OCI-LY3 (cell line): ENCODE data around the gene TMC5.

ENCODE experiments used
- H2AFZ ChIP-seq: fragments of 200-600, 300-600 bp; shearing (Covaris generic); 2 replicates; pipeline ENCODE4 v1.6.0; 2014; ENCODE audit warnings: antibody characterized with exemption, low read depth, low read length
- H3K27ac ChIP-seq: fragments of 200-600, 300-600 bp; sonication (generic); 2 replicates; pipeline ENCODE4 v1.5.1; 2014; ENCODE audit warnings: mild to moderate bottlenecking, low read length, moderate library complexity, mixed read lengths
- H3K27me3 ChIP-seq: fragments of 200-600, 300-600 bp; sonication (generic); 2 replicates; pipeline ENCODE4 v1.6.1; 2014; ENCODE audit warnings: low read depth, low read length, mixed read lengths
- H3K36me3 ChIP-seq: fragments of 200-600, 300-600 bp; sonication (generic); replicated peaks from 2 replicates; pipeline ENCODE3; 2014; ENCODE audit warnings: low read depth, low read length, mixed read lengths
- H3K4me1 ChIP-seq: fragments of 300-600, 200-600 bp; sonication (generic); 2 replicates; pipeline ENCODE4 v1.6.1; 2014; ENCODE audit warnings: low read length, mixed read lengths
- H3K4me2 ChIP-seq: fragments of 200-600, 300-600 bp; sonication (generic); 2 replicates; pipeline ENCODE4 v1.6.1; 2014; ENCODE audit warnings: low read length, mixed read lengths
- H3K4me3 ChIP-seq: fragments of 300-600, 200-600 bp; sonication (generic); 2 replicates; pipeline ENCODE4 v1.5.1; 2014; ENCODE audit warnings: antibody characterized with exemption, mild to moderate bottlenecking, low read length, moderate library complexity
- H3K79me2 ChIP-seq: fragments of 300-600, 200-600 bp; shearing (Covaris generic); 2 replicates; pipeline ENCODE4 v1.6.1; 2014; ENCODE audit warnings: mild to moderate bottlenecking, low read length, mixed read lengths
- H3K9ac ChIP-seq: fragments of 300-600, 200-600 bp; shearing (Covaris generic); 2 replicates; pipeline ENCODE4 v1.6.0; 2014; ENCODE audit warnings: mild to moderate bottlenecking, low read length, moderate library complexity
- H3K9me3 ChIP-seq: fragments of 200-600, 300-600 bp; shearing (Covaris generic); 2 replicates; pipeline ENCODE4 v1.6.1; 2014; ENCODE audit warnings: low read length, mixed read lengths; ENCODE audit not compliant: insufficient read depth
- H4K20me1 ChIP-seq: fragments of 200-600, 300-600 bp; sonication (generic); 2 replicates; pipeline ENCODE4 v1.6.1; 2016; ENCODE audit warnings: low read length, mixed read lengths; ENCODE audit not compliant: insufficient read depth
- EZH2phosphoT487 ChIP-seq: fragments of 200-600 bp; shearing (Covaris generic); IDR thresholded peaks from 2 replicates; pipeline ENCODE4 v1.6.1; 2018; ENCODE audit warnings: antibody characterized with exemption, mixed run types, low read depth
- TF ChIP-seq, protein P1 (sequence below): fragments of 200-600, 300-600 bp; sonication (generic); IDR thresholded peaks from 2 replicates; pipeline ENCODE4 v1.5.1; 2014; ENCODE audit warnings: antibody characterized with exemption, low read length, low read depth

The TMC5 gene

DNA sequence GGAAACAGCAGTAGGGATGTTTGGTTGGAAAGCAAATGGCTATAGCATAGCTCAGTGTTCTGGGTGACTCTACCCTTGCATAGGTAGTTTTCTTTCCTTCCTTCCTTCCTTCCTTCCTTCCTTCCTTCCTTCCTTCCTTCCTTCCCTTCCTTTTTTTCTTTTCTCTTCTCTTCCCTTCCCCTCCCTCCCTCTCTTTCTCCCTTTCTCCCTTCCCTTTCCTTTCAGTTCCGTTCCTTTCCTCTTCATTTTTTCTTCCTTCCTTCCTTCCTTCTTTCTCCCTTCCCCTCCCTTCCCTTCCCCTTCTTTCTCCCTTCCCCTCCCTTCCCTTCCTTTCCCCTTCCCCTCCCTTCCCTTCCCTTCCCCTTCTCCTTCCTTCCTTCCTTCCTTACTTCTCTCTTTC is 72.9 kb downstream of the TMC5 start:
- no peaks in the 10 kb centered on the region for H3K27me3 ChIP-seq
- H3K36me3 ChIP-seq = peaks cover 11% of the 10 kb centered on the region
- no peaks in the 10 kb centered on the region for H4K20me1 ChIP-seq
- no peak overlapping the region for H3K27ac ChIP-seq
- peaks cover 22% of the 10 kb centered on the region for H3K4me1 ChIP-seq
- H3K79me2 ChIP-seq = no peaks in the 10 kb centered on the region
- no peaks in the 10 kb centered on the region for H3K9me3 ChIP-seq
- H3K9ac ChIP-seq = no peak overlapping the region
- TF ChIP-seq, protein P1, sequence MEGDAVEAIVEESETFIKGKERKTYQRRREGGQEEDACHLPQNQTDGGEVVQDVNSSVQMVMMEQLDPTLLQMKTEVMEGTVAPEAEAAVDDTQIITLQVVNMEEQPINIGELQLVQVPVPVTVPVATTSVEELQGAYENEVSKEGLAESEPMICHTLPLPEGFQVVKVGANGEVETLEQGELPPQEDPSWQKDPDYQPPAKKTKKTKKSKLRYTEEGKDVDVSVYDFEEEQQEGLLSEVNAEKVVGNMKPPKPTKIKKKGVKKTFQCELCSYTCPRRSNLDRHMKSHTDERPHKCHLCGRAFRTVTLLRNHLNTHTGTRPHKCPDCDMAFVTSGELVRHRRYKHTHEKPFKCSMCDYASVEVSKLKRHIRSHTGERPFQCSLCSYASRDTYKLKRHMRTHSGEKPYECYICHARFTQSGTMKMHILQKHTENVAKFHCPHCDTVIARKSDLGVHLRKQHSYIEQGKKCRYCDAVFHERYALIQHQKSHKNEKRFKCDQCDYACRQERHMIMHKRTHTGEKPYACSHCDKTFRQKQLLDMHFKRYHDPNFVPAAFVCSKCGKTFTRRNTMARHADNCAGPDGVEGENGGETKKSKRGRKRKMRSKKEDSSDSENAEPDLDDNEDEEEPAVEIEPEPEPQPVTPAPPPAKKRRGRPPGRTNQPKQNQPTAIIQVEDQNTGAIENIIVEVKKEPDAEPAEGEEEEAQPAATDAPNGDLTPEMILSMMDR = no peak
- no peak for TF ChIP-seq EZH2phosphoT487
- H3K4me2 ChIP-seq = no peak overlapping the region
- H3K4me3 ChIP-seq = no peak overlapping the region
- H2AFZ ChIP-seq = no peak overlapping the region

DNA sequence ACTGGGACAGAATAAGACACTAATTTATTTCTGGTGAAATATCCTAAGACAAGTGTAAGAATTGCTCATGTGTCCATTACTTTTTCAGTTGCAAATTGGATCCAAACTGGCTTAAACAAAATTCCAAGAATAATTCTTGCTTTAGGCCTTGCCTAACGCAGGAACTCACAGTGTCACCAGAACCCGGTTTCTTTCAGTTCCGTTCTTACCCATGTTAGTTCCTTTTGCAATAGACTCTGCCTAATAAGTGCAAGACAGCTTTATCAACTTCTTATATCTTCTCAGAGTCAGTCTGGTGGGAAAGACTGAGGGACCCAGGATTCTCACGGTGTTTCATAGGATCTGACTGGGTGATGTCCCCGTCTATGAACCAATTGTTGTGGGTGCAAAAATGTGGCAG is 79.5 kb downstream of the TMC5 start:
- Histone ChIP-seq H3K9ac (no peak overlapping the region), H3K36me3 (peaks cover 27% of the 10 kb centered on the region), H3K4me3 (no peak overlapping the region), H3K4me1 (peaks cover 34% of the 10 kb centered on the region), H2AFZ (no peak overlapping the region), H4K20me1 (no peaks in the 10 kb centered on the region), H3K79me2 (no peaks in the 10 kb centered on the region), H3K4me2 (peak overlapping the region; percentile 2), H3K27ac (peak overlapping the region; percentile 52), H3K27me3 (no peaks in the 10 kb centered on the region), H3K9me3 (no peaks in the 10 kb centered on the region)
- TF ChIP-seq, protein P1 = no peak
- TF ChIP-seq EZH2phosphoT487 = no peak

DNA sequence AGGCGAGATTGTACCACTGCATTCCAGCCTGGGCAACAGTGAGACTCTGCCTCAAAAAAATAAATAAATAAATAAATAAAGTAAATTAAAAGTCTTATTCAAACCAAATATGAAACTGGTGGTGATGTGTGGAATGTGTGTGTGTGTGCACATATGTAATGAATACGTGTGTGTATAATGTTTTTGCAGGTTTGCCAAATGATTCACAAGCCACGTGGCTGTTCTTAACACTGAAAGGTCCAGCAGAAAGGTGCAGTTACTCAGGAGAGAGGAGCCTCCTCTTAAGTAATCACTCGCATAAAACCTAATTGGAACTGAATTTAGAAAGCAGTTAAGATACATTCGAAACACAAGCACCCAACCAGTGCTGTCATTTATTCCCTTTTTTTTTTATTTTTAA is 81.3 kb downstream of the TMC5 start:
- TF ChIP-seq, protein P1 = no peak
- TF ChIP-seq EZH2phosphoT487 = no peak
- Histone ChIP-seq H3K4me2 (no peak overlapping the region), H3K9me3 (no peaks in the 10 kb centered on the region), H2AFZ (no peak overlapping the region), H3K27me3 (no peaks in the 10 kb centered on the region), H3K27ac (no peak overlapping the region), H3K4me3 (no peak overlapping the region), H3K36me3 (peaks cover 39% of the 10 kb centered on the region), H3K9ac (no peak overlapping the region), H3K4me1 (peaks cover 23% of the 10 kb centered on the region), H3K79me2 (no peaks in the 10 kb centered on the region), H4K20me1 (no peaks in the 10 kb centered on the region)

DNA sequence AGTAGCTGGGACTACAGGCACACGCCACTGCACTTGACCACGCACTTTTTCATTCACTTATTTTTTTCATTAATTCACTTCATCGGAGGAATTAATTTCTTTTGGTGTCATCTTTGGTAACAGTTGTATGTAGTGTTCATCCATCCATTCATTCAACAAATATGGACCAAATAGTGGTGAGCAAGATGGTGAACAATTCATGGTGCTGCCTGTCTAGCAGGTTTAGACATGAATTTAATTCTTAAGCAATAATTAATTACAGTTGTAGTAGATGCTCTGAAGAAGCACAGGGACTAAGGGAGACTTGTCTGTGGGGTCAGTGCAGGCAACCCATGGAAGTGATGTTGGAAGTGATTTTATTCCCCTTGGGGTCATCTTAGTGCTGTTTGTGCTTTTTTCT is 81.8 kb downstream of the TMC5 start:
- H3K4me3 ChIP-seq = no peak overlapping the region
- H3K27ac ChIP-seq = no peak overlapping the region
- H4K20me1 ChIP-seq = no peaks in the 10 kb centered on the region
- peaks cover 40% of the 10 kb centered on the region for H3K36me3 ChIP-seq
- TF ChIP-seq, protein P1 = no peak
- TF ChIP-seq EZH2phosphoT487 = no peak
- H3K9me3 ChIP-seq = no peaks in the 10 kb centered on the region
- H3K27me3 ChIP-seq = no peaks in the 10 kb centered on the region
- no peak overlapping the region for H2AFZ ChIP-seq
- H3K4me1 ChIP-seq = peaks cover 18% of the 10 kb centered on the region
- H3K4me2 ChIP-seq = no peak overlapping the region
- H3K9ac ChIP-seq = no peak overlapping the region
- H3K79me2 ChIP-seq = no peaks in the 10 kb centered on the region
